Tibial nerve (tissue), 4 donors: ENCODE data around the gene NSD1. TPM values are rescaled to one million over a fixed set of nuclear protein-coding genes. Genes with fewer than 3 reads are reported as not detected.

ENCODE experiments used
- DNase-seq, 2 donors: peaks; one replicate each; pipeline ENCODE4 v3.0.0-alpha.2; 2019; ENCODE audit warnings: low spot score in 2 of 2
- H3K27ac ChIP-seq, 4 donors: fragments of 200-600 bp; sonication (generic) in 3 of 4; one replicate each; pipeline ENCODE4 v1.5.1; 2017 to 2019; ENCODE audit warnings: mild to moderate bottlenecking in 1 of 4
- H3K27me3 ChIP-seq, 2 donors: fragments of 200-600 bp; sonication (generic) in 1 of 2; one replicate each; pipeline versions ENCODE4 v1.5.1 to v1.6.0; 2017 to 2019
- H3K36me3 ChIP-seq, 3 donors: fragments of 200-600 bp; sonication (generic); one replicate each; pipeline ENCODE4 v1.5.1; 2018 to 2019
- H3K4me1 ChIP-seq, 4 donors: fragments of 200-600 bp; sonication (generic) in 3 of 4; one replicate each; pipeline ENCODE4 v1.5.1; 2017 to 2019
- H3K4me3 ChIP-seq, 4 donors: fragments of 200-600 bp; sonication (generic) in 3 of 4; one replicate each; pipeline ENCODE4 v1.5.1; 2017 to 2019; ENCODE audit warnings: mild to moderate bottlenecking in 1 of 4, moderate library complexity in 1 of 4
- H3K9me3 ChIP-seq, 4 donors: fragments of 200-600 bp; sonication (generic) in 3 of 4; one replicate each; pipeline ENCODE4 v1.5.1; 2017 to 2019
- EP300 ChIP-seq, 2 donors: sonication (generic); formaldehyde crosslinking; IDR thresholded peaks; one replicate each; pipeline ENCODE4 v1.6.1; 2017; ENCODE audit warnings: antibody characterized with exemption in 2 of 2, mild to moderate bottlenecking in 1 of 2
- POLR2A ChIP-seq, 2 donors: fragments of 450-650 bp; IDR thresholded peaks; one replicate each; pipeline ENCODE4 v1.6.1; 2017; ENCODE audit warnings: antibody characterized with exemption in 2 of 2, mild to moderate bottlenecking in 2 of 2, moderate library complexity in 2 of 2
- WGBS, 2 donors: methylation state at CpG; one replicate each; pipeline ENCODE4 v1.1.5; 2018; 5-methylcytosine and 5-hydroxymethylcytosine counted together
- total RNA-seq, 4 donors: library from RNA; depleted of rRNA; stranded (reverse); fragments of >200 nt; gene quantifications; one replicate each; pipeline ENCODE4 v1.1.0, GENCODE V29; 2016
- TF ChIP-seq, protein P1 (sequence below), 5 experiments: fragments of 200-600 bp in 3 of 5; fragments of 450-650 bp in 2 of 5; sonication (generic) in 3 of 5; IDR thresholded peaks; one replicate each; pipeline ENCODE4 v1.5.1; 2016 to 2019; ENCODE audit warnings: antibody characterized with exemption in 5 of 5, mild to moderate bottlenecking in 3 of 5, moderate library complexity in 2 of 5

Gene NSD1
- total RNA-seq, 4 donors from 2014 or later, result 36.6 to 51.3 (median 40.7) TPM

DNA sequence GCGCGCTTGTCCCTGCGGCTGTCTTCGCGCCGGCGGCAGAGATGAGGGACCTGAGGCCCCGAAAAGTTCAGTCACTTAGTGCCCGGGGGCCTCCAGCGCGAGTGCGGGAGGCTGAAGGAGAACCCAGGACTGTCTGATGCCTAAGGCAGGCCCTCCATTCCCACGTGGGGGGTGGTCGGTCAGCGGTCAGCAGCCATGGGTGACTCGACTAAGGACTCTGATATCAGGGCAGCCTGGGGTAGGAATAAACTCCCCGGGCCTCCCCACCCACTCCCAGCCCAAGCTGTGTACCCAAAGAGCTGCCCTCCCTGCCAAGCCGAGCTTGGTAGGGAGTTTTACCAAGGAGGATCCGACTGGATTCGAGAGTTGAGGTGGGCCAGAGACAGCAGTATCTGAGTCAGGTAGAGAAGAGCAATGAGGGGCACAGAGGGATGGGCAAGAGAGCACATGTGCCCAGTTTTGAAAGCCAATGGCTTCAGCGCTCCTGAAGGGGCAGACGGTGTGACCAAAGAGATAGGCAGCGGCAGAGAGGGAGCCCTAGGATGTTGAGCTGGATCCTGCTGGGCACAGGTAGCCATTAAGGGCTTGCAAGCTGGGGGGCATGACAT is 46.1 kb upstream of the NSD1 start:
- no peak for TF ChIP-seq POLR2A (IDR thresholded peaks at IDR 0.05)
- TF ChIP-seq EP300 (IDR thresholded peaks at IDR 0.05), result no peak
- TF ChIP-seq, protein P1, sequence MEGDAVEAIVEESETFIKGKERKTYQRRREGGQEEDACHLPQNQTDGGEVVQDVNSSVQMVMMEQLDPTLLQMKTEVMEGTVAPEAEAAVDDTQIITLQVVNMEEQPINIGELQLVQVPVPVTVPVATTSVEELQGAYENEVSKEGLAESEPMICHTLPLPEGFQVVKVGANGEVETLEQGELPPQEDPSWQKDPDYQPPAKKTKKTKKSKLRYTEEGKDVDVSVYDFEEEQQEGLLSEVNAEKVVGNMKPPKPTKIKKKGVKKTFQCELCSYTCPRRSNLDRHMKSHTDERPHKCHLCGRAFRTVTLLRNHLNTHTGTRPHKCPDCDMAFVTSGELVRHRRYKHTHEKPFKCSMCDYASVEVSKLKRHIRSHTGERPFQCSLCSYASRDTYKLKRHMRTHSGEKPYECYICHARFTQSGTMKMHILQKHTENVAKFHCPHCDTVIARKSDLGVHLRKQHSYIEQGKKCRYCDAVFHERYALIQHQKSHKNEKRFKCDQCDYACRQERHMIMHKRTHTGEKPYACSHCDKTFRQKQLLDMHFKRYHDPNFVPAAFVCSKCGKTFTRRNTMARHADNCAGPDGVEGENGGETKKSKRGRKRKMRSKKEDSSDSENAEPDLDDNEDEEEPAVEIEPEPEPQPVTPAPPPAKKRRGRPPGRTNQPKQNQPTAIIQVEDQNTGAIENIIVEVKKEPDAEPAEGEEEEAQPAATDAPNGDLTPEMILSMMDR (IDR thresholded peaks at IDR 0.05), result no peak
- Histone ChIP-seq H3K9me3 (no peaks in the 10 kb centered on the region), H3K27me3 (peaks cover 0 to 6% of the 10 kb centered on the region in 2 donors), H3K4me1 (peaks cover 0 to 37% (median 16%) of the 10 kb centered on the region in 4 donors), H3K4me3 (peak overlapping the region; percentile 22 to 58 (median 36)), H3K36me3 (no peaks in the 10 kb centered on the region), H3K27ac (peak overlapping the region in 3 of 4 donors; percentile 54 to 75 (median 73))
- 24 to 30% methylated on average over 20 to 23 of the region's 23 CpGs for WGBS, 2 donors
- DNase-seq, result no peak

DNA sequence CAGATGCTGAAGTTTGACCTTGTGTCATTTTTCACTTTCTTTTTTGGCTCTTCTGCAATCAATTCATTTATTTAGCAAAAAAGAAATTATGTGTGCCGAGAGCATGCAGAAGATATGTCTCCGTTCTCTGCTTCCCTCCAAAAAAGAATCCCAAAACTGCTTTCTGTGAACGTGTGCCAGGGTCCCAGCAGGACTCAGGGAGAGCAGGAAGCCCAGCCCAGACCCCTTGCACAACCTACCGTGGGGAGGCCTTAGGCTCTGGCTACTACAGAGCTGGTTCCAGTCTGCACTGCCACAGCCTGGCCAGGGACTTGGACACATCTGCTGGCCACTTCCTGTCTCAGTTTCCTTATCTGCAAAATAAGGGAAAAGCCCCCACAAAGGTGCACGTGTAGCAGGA is 44.4 kb upstream of the NSD1 start:
- TF ChIP-seq POLR2A (IDR thresholded peaks at IDR 0.05) (no peak), EP300 (IDR thresholded peaks at IDR 0.05) (no peak)
- TF ChIP-seq, protein P1 (IDR thresholded peaks at IDR 0.05), result no peak
- H3K36me3 ChIP-seq, result no peaks in the 10 kb centered on the region
- no peak for DNase-seq
- H3K27me3 ChIP-seq, result peaks cover 0 to 6% of the 10 kb centered on the region in 2 donors
- peaks cover 0 to 37% (median 16%) of the 10 kb centered on the region in 4 donors for H3K4me1 ChIP-seq
- H3K27ac ChIP-seq, result peak overlapping the region in 3 of 4 donors; percentile 12 to 45 (median 17)
- H3K4me3 ChIP-seq, result no peak overlapping the region
- no peaks in the 10 kb centered on the region for H3K9me3 ChIP-seq
- 39 to 49% methylated on average over 5 of the region's 5 CpGs for WGBS, 2 donors

DNA sequence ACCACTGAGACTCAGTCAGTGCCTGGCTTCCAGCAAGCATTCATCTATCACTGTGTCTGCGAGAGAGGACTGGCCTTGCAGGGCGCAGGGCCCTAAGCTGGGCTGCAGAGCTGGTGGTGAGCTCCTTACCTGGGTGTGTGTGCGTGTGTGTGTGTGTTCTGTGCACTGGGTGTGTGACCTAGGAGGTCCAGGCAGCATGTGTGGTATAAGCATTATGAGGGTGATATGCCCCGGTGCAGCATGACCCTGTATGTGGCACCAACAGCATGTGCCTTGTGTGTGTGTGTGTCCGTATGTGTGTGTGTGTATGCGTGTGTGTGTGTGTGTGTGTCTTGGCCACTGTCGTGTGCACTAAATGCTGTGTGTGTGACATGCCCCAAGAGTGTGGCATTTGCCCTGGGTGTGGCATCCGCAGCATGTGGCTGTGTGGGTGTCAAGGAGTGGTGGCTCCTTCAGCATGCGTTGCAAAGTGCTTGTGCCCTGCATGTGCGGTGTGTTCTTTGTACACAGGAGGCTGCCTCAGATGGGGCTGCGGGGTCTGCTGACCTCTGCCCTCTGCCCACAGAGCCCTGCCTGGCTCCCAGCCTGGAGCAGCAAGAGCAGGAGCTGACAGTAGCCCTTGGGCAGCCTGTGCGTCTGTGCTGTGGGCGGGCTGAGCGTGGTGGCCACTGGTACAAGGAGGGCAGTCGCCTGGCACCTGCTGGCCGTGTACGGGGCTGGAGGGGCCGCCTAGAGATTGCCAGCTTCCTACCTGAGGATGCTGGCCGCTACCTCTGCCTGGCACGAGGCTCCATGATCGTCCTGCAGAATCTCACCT is 43.5 kb upstream of the NSD1 start:
- 67 to 82% methylated on average over 18 to 19 of the region's 21 CpGs for WGBS, 2 donors
- H3K4me3 ChIP-seq, result no peak overlapping the region
- H3K27ac ChIP-seq, result peak overlapping the region in 2 of 4 donors; percentile 19 to 45

DNA sequence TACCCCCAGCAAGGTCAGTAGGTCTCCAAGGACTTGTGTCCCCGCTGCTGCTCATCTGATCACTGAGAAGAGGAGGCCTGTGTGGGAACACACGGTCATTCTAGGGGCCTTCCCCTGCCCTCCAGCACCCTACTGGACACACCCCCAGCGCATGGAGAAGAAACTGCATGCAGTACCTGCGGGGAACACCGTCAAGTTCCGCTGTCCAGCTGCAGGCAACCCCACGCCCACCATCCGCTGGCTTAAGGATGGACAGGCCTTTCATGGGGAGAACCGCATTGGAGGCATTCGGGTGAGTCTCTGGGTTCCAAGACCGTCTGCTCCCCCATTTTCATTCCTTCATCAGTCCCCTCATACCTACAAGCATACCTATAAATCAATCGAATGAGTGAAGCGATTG is 42.8 kb upstream of the NSD1 start:
- Histone ChIP-seq H3K9me3 (no peaks in the 10 kb centered on the region), H3K36me3 (no peaks in the 10 kb centered on the region), H3K27me3 (peaks cover 0 to 6% of the 10 kb centered on the region in 2 donors), H3K27ac (no peak overlapping the region), H3K4me1 (peaks cover 0 to 53% (median 18%) of the 10 kb centered on the region in 4 donors), H3K4me3 (no peak overlapping the region)
- 91 to 92% methylated on average over 13 of the region's 13 CpGs for WGBS, 2 donors
- TF ChIP-seq EP300 (IDR thresholded peaks at IDR 0.05), result no peak
- TF ChIP-seq POLR2A (IDR thresholded peaks at IDR 0.05), result no peak
- TF ChIP-seq, protein P1 (IDR thresholded peaks at IDR 0.05), result no peak
- no peak for DNase-seq

More for the DNA sequence above, 43.5 kb upstream of the NSD1 start:
- DNase-seq, result no peak
- H3K4me1 ChIP-seq, result peaks cover 0 to 46% (median 16%) of the 10 kb centered on the region in 4 donors
- peaks cover 0 to 6% of the 10 kb centered on the region in 2 donors for H3K27me3 ChIP-seq
- no peaks in the 10 kb centered on the region for H3K36me3 ChIP-seq
- no peaks in the 10 kb centered on the region for H3K9me3 ChIP-seq
- TF ChIP-seq EP300 (IDR thresholded peaks at IDR 0.05), result no peak
- TF ChIP-seq POLR2A (IDR thresholded peaks at IDR 0.05), result no peak
- TF ChIP-seq, protein P1 (IDR thresholded peaks at IDR 0.05), result no peak

DNA sequence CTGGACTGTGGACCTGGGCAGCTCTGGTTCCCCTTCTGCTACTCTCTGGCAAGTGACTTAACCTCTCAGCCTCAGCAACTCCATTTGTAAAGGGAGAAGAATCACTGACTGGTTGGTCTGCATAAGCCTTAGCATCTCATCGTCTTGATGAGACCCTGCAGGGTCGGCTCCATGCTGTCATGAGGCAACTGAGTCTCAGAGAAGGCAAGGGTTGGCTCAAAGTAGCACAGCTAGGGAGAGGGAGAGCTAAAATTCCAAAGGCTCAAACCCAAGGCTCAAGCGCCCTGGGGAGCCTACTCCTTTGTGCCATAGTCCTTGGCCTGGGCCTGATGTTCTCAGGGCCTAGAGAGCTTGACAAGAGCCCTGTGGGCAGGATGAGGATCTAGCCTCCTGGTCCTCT is 42.3 kb upstream of the NSD1 start:
- no peak for TF ChIP-seq POLR2A (IDR thresholded peaks at IDR 0.05)
- TF ChIP-seq, protein P1 (IDR thresholded peaks at IDR 0.05), result no peak
- no peak for TF ChIP-seq EP300 (IDR thresholded peaks at IDR 0.05)
- Histone ChIP-seq H3K4me3 (no peak overlapping the region), H3K36me3 (no peaks in the 10 kb centered on the region), H3K9me3 (no peaks in the 10 kb centered on the region), H3K27me3 (peaks cover 0 to 6% of the 10 kb centered on the region in 2 donors), H3K4me1 (peaks cover 0 to 51% (median 18%) of the 10 kb centered on the region in 4 donors), H3K27ac (no peak overlapping the region)
- no peak for DNase-seq
- 75 to 83% methylated on average over 3 of the region's 3 CpGs for WGBS, 2 donors
